GM23338 (cell line): ENCODE data around the gene CAMTA1.

Experiments used
- ETS1 ChIP-seq: IDR thresholded peaks from 2 replicates; pipeline ENCODE4 v1.6.1; 2016; ENCODE audit warnings: antibody characterized with exemption
- EZH2phosphoT487 ChIP-seq: fragments of 200-600 bp; sonication (generic); IDR thresholded peaks from one replicate; pipeline ENCODE4 v1.8.1; 2018; ENCODE audit warnings: antibody characterized with exemption; ENCODE audit not compliant: unreplicated experiment
- POLR2AphosphoS5 ChIP-seq: IDR thresholded peaks from 2 replicates; pipeline ENCODE4 v1.6.1; 2016; ENCODE audit warnings: antibody characterized with exemption, low read depth
- TF ChIP-seq, protein P1 (sequence below), 2 experiments: fragments of 200-600 bp in 1 of 2; sonication (generic) in 1 of 2; conservative IDR thresholded peaks; 2 replicates each; pipeline versions ENCODE4 v1.5.1 to v1.6.1; 2016 to 2017; ENCODE audit warnings: antibody characterized with exemption in 2 of 2, low read depth in 2 of 2, mild to moderate bottlenecking in 2 of 2, moderate library complexity in 1 of 2
- TF ChIP-seq, protein P2 (sequence below): IDR thresholded peaks from one replicate; pipeline ENCODE4 v1.6.1; 2018; ENCODE audit warnings: antibody characterized with exemption; ENCODE audit not compliant: unreplicated experiment

GRCh38 chr1:7301664-7301981 is 516.4 kb downstream of the CAMTA1 start:
- TF ChIP-seq, protein P1, sequence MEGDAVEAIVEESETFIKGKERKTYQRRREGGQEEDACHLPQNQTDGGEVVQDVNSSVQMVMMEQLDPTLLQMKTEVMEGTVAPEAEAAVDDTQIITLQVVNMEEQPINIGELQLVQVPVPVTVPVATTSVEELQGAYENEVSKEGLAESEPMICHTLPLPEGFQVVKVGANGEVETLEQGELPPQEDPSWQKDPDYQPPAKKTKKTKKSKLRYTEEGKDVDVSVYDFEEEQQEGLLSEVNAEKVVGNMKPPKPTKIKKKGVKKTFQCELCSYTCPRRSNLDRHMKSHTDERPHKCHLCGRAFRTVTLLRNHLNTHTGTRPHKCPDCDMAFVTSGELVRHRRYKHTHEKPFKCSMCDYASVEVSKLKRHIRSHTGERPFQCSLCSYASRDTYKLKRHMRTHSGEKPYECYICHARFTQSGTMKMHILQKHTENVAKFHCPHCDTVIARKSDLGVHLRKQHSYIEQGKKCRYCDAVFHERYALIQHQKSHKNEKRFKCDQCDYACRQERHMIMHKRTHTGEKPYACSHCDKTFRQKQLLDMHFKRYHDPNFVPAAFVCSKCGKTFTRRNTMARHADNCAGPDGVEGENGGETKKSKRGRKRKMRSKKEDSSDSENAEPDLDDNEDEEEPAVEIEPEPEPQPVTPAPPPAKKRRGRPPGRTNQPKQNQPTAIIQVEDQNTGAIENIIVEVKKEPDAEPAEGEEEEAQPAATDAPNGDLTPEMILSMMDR (conservative IDR thresholded peaks at IDR 0.05; ENCODE audit: low read depth in 2 of 2), result no peak
- TF ChIP-seq EZH2phosphoT487 (no peak), ETS1 (no peak), POLR2AphosphoS5 (no peak)
- TF ChIP-seq, protein P2, sequence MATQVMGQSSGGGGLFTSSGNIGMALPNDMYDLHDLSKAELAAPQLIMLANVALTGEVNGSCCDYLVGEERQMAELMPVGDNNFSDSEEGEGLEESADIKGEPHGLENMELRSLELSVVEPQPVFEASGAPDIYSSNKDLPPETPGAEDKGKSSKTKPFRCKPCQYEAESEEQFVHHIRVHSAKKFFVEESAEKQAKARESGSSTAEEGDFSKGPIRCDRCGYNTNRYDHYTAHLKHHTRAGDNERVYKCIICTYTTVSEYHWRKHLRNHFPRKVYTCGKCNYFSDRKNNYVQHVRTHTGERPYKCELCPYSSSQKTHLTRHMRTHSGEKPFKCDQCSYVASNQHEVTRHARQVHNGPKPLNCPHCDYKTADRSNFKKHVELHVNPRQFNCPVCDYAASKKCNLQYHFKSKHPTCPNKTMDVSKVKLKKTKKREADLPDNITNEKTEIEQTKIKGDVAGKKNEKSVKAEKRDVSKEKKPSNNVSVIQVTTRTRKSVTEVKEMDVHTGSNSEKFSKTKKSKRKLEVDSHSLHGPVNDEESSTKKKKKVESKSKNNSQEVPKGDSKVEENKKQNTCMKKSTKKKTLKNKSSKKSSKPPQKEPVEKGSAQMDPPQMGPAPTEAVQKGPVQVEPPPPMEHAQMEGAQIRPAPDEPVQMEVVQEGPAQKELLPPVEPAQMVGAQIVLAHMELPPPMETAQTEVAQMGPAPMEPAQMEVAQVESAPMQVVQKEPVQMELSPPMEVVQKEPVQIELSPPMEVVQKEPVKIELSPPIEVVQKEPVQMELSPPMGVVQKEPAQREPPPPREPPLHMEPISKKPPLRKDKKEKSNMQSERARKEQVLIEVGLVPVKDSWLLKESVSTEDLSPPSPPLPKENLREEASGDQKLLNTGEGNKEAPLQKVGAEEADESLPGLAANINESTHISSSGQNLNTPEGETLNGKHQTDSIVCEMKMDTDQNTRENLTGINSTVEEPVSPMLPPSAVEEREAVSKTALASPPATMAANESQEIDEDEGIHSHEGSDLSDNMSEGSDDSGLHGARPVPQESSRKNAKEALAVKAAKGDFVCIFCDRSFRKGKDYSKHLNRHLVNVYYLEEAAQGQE, result no peak
